Kidney (tissue), 14 donors: ENCODE data around the gene ELOB. TPM values are rescaled to one million over a fixed set of nuclear protein-coding genes. Genes with fewer than 3 reads are reported as not detected.

ENCODE experiments used
- DNase-seq, 5 donors: peaks; one replicate each; pipeline ENCODE4 v3.0.0-alpha.2; 2013 to 2020
- FAIRE-seq: peaks from 2 replicates; lab custom pipeline; 2012; peaks lifted over from hg19 to GRCh38; lab: Jason Lieb, UNC
- H3K27ac ChIP-seq, 2 donors: one replicate each; pipeline ENCODE4 v1.7.0; 2013; ENCODE audit warnings: low read depth in 2 of 2, low read length in 2 of 2, inconsistent platforms in 1 of 2
- H3K27me3 ChIP-seq: one replicate; pipeline ENCODE4 v1.7.1; 2013; ENCODE audit warnings: low read length, inconsistent platforms; ENCODE audit not compliant: control insufficient read depth, insufficient read depth
- H3K36me3 ChIP-seq, 3 donors: one replicate each; pipeline versions ENCODE4 v1.7.0 to v1.7.1; 2013; ENCODE audit warnings: low read length in 3 of 3, control low read depth in 1 of 3, inconsistent platforms in 1 of 3; ENCODE audit not compliant: insufficient read depth in 3 of 3, control insufficient read depth in 2 of 3
- H3K4me1 ChIP-seq, 3 donors: one replicate each; pipeline versions ENCODE4 v1.7.0 to v1.7.1; 2013; ENCODE audit warnings: low read length in 3 of 3, inconsistent platforms in 1 of 3, low read depth in 1 of 3; ENCODE audit not compliant: control insufficient read depth in 2 of 3, insufficient read depth in 2 of 3
- H3K4me3 ChIP-seq, 3 donors: one replicate each; pipeline versions ENCODE4 v1.7.0 to v1.8.1; 2013; ENCODE audit warnings: low read length in 3 of 3, control low read depth in 1 of 3, inconsistent platforms in 1 of 3
- H3K9ac ChIP-seq, 3 donors: one replicate each; pipeline versions ENCODE4 v1.7.0 to v1.7.1; 2013; ENCODE audit warnings: low read length in 3 of 3, control low read depth in 1 of 3, inconsistent platforms in 1 of 3
- H3K9me3 ChIP-seq, 3 donors: one replicate each; pipeline versions ENCODE4 v1.7.0 to v1.7.1; 2013; ENCODE audit warnings: low read length in 3 of 3, control low read depth in 1 of 3, inconsistent platforms in 1 of 3; ENCODE audit not compliant: control insufficient read depth in 2 of 3, insufficient read depth in 1 of 3
- CTCF ChIP-seq: IDR thresholded peaks from 3 replicates; pipeline ENCODE4 v1.5.1; 2012; ENCODE audit warnings: mild to moderate bottlenecking, moderate library complexity, borderline replicate concordance; ENCODE audit not compliant: insufficient read depth; ENCODE audit errors: extremely low read depth
- intact Hi-C: fragments of 100-400 bp; cut with DNase I; formaldehyde crosslinking; loops from one replicate; pipeline ENCODE4 v1.11.1; 2022
- polyA plus RNA-seq: library from polyadenylated mRNA; stranded (reverse); fragments of 350-450 nt; fragmentation: Illumina TruSeq; extraction: RNeasy Lipid Tissue Mini Kit (QIAGEN cat#74804); gene quantifications from one replicate; pipeline ENCODE4 v1.2.3, GENCODE V29; 2014; ENCODE audit warnings: low read depth, low replicate concordance; ENCODE audit not compliant: insufficient read depth
- total RNA-seq: library from RNA; stranded (reverse); fragmentation: NEBNext Ultra II Directional; extraction: Animal tissue kit (Norgen Biotek cat#: 25700); gene quantifications from one replicate; pipeline ENCODE4 v1.2.1, GENCODE V29; 2021
- donor health status: control.
- donor health status: control.
- donor health status: control.
- donor health status: control.
- donor health status: control.
- donor health status: DM: yes; HTN: yes; CAD: no.
- donor health status: Normal renal cell carcinoma (clear cell type).

ELOB gene
- total and polyA plus RNA-seq, 2 donors from 2014 or later: 226 to 836 TPM

- Histone ChIP-seq H3K4me1 (no peaks in the 10 kb centered on the region), H3K36me3 (no peaks in the 10 kb centered on the region), H3K9me3 (no peaks in the 10 kb centered on the region), H3K4me3 (no peak overlapping the region), H3K27ac (no peak overlapping the region), H3K9ac (no peak overlapping the region), H3K27me3 (peaks cover under 1% of the 10 kb centered on the region)
- FAIRE-seq (no peak), DNase-seq (peak in 2 of 5 donors; percentile 21 to 31)
- TF ChIP-seq CTCF: no peak
- intact Hi-C loops: no loop called here
These were observed 14.1 kb upstream of the ELOB start for GRCh38 chr16:2791174-2791573.

- Histone ChIP-seq H3K27me3 (peaks cover 4% of the 10 kb centered on the region), H3K4me1 (no peaks in the 10 kb centered on the region), H3K9me3 (no peaks in the 10 kb centered on the region), H3K36me3 (no peaks in the 10 kb centered on the region), H3K9ac (no peak overlapping the region), H3K4me3 (no peak overlapping the region), H3K27ac (no peak overlapping the region)
- DNase-seq (peak in 1 of 5 donors; percentile 3), FAIRE-seq (no peak)
- TF ChIP-seq CTCF: no peak
- intact Hi-C loops: no loop called here
These were observed 13.6 kb upstream of the ELOB start for GRCh38 chr16:2790631-2791030.

GRCh38 chr16:2787961-2788360 is 10.9 kb upstream of the ELOB start:
- H3K27ac ChIP-seq: no peak overlapping the region
- no peak for TF ChIP-seq CTCF
- H3K27me3 ChIP-seq: peaks cover 4% of the 10 kb centered on the region
- FAIRE-seq (no peak), DNase-seq (peak in 1 of 5 donors; percentile 34)
- no peaks in the 10 kb centered on the region for H3K9me3 ChIP-seq
- H3K4me1 ChIP-seq: no peaks in the 10 kb centered on the region
- no peaks in the 10 kb centered on the region for H3K36me3 ChIP-seq
- H3K9ac ChIP-seq: no peak overlapping the region
- intact Hi-C loops: no loop called here
- no peak overlapping the region for H3K4me3 ChIP-seq

GRCh38 chr16:2787406-2787805 is 10.3 kb upstream of the ELOB start, which contains the start of gene PRSS33:
Gene PRSS33, minus strand, starts transcription at chr16:2787560. Its CDS starts 1,013 bp downstream, at chr16:2786547.
- Histone ChIP-seq H3K9me3 (no peaks in the 10 kb centered on the region), H3K27me3 (peaks cover 4% of the 10 kb centered on the region), H3K36me3 (no peaks in the 10 kb centered on the region), H3K27ac (no peak within 1 kb of the TSS), H3K4me1 (no peaks in the 10 kb centered on the region), H3K4me3 (no peak within 1 kb of the TSS), H3K9ac (no peak within 1 kb of the TSS)
- FAIRE-seq (no peak), DNase-seq (peak in 1 of 5 donors; percentile 43)
- intact Hi-C loops: no loop called here
- TF ChIP-seq CTCF: no peak
